T follicular helper cell (primary cell): ENCODE data around the gene MRTFA.
A peak's percentile ranks its signal among the peaks of the same experiment; 100 is the strongest.
"Not testable (repeated sequence)": the region's sequence is repeated elsewhere in the genome, so short reads cannot be mapped to it uniquely, and the experiment has no call there.

ENCODE experiments used
- DNase-seq: peaks from one replicate; pipeline ENCODE4 v3.0.0-alpha.2; 2020; ENCODE audit warnings: low read depth

The MRTFA gene

DNA sequence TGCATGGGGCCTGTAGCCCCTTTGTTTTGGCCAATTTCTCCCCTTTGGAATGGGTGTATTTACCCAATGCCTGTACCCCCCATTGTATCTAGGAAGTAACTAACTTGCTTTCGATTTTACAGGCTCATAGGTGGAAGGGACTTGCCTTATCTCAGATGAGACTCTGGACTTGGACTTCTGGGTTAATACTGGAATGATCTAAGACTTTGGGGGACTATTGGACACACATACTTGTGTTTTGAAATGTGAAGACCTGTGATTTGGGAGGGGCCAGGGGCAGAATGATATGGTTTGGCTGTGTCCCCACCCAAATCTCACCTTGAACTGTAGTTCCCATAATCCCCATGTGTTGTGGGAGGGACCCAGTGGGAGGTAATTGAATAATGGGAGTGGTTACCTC, 82.5 kb downstream of the MRTFA start:
- not testable (repeated sequence) for DNase-seq

DNA sequence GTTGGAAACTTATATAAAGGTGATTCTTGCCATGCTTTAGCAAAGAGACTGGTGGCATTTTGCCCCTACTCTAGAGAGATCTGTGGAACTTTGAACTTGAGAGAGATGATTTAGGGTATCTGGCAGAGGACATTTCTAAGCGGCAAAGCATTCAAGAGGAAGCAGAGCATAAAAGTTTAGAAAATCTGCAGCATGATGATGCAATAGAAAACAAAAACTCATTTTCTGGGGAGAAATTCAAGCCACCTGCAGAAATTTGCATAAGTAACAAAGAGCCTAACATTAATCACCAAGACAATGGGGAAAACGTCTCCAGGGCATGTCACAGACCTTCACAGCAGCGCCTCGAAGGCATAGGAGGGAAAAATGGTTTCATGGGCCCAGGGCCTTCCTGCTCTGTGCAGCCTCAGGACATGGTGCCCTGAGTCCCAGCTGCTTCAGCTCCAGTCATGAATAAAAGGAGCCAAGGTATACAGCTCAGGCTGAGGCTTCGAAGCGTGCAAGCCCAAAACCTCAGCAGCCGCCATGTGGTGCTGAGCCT, 83.4 kb downstream of the MRTFA start:
- DNase-seq: no peak

DNA sequence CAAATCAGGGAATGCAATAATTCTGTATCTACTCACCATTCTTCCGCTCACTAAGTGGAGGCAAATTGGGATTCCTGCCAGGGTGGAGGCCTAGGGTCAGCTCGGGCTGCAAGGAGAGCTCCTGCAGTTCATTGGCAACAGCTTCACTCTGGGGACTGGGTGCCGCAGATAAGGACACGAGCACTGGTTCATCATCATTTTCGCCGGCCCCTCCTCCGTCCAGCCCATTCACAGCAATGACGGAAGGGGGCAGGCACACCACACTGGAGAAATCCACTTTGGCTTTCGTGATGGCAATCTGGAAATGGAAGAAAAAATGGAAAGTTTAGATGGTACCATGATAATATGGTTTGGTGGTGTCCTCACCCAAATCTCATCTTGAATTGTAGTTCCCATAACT, 84.4 kb downstream of the MRTFA start:
- no peak for DNase-seq

DNA sequence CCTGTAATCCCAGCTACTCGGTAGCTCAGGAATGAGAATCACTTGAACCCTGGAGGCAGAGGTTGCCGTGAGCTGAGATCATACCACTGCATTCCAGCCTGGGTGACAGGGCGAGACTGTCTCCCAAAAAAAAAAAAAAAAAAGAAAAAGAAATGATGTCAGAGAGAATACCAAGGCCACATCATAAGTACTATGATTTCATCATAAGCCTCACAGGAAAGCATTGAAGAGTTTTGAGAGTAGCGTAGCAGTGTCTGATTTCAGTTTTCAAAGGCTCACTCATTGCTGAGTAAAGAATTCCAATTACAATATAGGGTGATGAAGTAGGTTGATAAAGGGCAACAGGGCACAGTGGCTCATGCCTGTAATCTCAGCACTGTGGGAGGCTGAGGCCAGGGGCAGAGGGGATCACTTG, 88.8 kb downstream of the MRTFA start:
- no peak for DNase-seq

DNA sequence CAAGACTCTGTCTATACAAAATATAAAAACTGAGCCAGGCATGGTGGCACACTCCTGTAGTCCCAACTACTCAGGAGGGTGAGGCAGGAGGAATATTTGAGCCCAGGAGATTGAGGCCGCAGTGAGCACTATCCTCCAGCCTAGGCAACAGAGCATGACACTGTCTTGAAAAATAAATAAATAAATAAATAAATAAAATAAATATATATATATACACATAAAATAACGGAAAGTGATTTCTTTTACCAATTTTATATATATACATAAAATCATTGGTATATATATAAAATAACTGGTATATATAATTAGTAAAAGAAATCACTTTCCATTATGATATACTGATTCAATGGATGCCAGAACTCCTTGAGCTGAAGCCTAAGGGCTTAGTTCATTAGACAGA, 91.8 kb downstream of the MRTFA start:
- no peak for DNase-seq

DNA sequence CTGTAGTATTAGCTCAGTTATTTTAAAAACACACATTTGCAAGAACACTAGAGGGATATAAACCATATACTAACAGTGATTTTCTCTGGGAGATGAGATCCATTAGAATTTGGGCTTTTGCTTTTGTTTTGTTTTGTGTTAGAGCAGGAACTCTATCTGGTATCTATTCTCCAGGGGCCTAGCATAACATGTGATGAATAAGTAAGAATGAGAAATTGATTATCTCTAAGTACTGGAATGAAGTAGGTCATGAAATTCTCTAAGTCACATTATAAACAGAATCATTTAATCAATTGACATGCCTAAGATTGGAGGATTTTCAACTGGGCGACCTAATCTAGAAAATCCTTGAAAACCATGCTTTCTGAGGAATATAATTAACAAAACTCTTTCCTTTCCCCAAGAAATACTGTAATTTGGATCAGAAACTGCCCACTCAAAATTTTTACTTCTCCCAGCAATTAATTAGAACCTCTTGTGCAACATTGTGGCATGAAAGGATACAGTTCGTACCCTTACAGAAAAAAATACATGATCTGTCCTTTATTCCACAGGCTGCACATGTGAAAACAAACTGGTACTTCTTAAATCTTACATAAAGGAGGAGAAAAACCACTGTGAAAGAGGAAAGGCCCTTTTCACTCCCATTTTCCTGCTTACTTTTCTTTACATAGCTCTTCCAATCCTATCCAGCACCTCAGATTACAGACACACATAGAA, 93.5 kb downstream of the MRTFA start:
- DNase-seq: no peak

DNA sequence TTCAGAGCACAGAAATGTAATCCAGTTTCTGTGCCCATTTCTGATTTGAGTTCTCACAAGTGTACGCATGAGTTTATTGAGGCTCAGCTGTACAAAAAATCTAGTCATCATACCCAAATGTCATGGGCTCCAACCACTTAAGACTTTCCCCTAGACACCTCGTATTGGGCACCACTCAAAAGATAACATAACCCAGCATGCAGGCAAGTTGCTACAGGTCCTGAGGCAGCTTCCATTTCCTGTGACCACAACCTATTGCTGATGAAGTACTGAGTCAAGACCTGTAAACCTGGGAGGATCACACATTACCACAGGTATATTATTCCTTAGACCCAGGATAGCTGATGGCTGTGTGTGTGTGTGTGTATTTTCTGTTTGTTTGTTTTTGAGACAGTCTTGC, 95.2 kb downstream of the MRTFA start:
- no peak for DNase-seq

DNA sequence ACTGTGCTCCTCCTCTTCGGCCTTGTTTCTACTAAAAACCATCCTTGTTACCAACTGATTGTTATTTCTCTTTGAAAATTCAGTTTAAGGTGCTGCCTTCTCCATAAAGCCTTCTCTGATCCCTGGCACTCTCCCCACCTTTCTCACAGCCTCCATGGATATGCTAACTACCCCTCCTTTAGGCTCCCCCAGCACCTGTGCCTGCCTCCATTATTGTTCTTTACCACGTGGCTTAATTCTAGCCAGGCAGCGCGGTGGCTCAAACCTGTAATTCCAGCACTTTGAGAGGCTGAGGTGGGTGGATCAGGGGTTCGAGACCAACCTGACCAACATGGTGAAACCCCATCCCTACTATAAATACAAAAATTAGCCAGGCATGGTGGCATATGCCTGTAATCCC, 96.3 kb downstream of the MRTFA start:
- no peak for DNase-seq

DNA sequence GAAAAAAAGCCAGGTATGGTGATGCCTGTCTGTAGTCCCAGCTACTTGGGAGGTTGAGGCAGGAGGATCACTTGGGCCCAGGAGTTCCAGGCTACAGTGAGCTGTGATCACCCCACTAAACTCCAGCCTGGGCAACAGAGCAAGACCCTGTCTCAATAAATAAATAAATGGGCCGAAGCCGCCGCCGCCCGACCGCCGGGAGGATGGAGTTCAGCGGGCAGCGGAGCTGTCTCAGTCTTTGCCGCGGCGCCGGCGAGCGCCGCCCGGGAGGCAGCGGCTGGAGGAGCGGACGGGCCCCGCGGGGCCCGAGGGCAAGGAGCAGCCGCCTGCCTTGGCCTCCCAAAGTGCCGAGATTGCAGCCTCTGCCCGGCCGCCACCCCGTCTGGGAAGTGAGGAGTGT, 100.4 kb downstream of the MRTFA start:
- DNase-seq: not testable (repeated sequence)

DNA sequence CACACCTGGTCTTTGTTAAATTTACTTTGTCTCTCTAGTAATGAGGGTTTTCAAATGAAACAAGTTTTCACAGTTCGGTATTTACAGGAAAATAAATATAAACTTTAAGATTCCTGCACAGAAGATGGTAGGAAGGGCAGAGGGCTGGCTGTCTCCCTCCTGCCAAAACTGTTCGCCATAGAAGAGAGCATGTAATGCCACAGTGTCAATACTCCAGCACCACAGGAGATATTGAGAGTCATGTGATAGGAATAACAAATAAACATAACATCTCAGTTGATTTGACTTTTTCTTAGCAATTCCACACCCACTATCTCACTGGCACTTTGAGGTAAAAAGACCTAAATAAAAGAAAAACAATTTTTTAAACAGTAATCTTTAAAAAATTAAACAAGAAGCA, 100.9 kb downstream of the MRTFA start:
- DNase-seq: no peak

DNA sequence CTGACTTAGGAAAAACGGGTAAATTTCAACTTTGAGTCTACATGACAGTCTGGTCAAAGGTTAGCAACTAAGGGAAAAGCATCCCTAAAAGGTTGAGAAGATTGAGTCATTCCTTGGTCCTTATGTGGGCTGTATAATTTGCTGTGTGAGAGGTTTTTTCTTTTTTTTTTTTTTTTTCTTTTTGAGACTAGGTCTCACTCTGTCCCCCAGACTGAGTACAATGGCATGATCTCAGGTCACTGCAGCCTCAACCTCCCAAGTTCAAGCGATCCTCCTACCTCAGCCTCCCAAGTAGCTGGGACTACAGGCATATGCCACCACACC, 101.4 kb downstream of the MRTFA start:
- DNase-seq: no peak

DNA sequence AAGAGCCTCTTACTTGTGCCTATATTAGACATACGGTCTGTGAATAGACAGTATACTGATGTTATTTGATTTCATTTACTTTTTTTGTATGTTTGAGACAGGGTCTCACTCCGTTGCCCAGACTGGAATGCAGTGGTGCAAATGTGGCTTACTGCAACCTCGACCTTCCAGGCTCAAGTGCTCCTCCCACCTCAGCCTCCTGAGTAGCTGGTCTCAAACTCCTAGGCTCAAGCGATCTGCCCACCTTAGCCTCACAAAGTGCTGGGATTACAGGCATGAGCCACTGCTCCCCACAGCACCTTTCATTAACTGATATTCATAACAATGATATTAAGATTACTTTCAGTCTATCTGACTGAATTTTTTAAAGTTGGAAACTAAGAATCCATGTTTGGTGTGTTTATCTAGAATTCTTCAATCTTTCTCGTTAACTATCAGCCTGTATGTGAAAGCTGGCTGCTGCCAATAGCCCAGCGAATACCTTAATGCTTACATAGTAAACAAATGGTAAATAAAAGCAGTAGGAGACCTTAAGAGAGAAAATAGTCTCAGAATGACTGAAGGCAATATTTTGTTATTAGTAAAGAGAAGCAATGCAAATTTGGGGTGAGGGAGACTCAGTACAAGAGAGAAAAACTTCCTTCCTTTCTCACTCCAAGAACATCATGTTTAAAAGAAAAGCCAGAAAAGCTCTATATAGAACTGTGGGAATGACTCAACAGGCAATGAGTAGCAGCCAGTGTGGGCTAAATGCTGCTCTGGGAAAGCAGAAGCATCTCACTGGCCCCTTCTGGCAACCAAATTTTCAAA, 101.9 kb downstream of the MRTFA start:
- DNase-seq: no peak

DNA sequence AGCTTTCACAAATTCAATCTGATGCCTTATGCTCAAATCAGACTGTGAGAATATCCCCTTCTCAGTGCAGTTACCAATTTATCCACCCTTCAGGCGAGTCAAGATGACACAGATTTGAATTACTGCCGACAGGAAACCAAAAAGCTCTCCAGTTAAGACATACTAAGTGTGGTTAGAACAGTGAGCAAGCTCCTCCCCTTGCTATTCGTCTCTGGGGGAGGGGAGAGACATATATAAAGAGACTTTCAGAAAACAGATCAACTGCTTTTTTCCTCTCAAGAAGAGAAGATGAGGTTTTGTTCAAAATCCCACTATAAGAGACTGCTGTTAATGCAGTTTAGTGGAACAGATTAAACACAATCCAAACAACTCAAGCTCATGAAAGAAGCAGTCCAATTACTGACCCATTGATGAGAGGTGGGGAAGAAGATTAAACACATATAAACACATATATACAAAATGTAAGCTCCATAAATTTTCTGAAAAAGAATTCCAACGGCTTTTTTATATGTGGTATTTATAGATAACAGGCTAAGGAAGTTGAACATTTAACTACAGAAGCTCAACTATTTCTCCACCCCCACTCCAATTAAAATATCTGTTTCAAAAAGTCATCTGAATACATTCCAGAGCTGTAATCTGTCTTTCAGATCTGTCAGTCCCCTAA, 102.7 kb downstream of the MRTFA start:
- peak; percentile 38 for DNase-seq

DNA sequence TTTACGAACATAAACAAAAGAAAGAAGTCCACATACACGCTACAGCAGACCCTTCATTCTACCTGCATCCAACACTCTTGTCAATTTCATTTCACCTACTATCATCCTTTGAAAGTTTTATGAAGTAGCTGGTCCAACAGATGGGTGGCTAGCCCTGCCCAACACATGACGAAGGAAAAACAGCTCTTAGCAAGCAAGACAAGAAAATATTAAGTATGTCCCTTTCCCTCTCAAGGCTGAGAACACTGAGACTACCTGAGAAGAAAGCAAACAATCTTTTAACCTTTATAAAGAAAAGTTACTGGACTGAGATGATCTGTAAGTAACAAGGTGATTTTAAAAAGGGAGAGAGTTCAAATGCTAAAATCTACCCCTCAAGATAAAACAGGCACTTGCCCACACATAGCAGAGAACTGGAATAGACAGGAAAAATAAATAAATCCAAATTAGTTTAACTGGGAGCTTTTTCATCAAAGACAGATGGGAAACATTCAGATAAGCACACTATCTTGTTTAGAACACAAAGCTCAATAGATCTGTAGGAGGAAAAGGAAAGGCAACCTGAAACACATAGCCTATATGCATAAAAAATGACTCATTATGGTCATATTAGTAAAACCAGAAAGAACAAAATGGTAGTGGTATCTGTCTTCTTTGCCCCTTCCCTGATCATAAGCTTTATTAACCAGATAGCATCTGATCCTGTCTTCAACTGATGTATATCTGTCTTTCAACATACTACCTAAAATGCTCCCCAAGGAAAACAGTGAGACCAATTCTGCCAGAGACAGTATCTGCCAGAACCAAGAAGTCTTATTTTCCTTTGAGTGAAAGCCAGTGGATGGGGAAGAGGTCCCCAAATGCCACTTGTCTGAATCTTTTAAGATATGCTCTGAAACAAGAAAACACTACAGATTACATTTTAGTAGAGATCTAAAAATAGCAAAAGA, 104.3 kb downstream of the MRTFA start:
- no peak for DNase-seq

DNA sequence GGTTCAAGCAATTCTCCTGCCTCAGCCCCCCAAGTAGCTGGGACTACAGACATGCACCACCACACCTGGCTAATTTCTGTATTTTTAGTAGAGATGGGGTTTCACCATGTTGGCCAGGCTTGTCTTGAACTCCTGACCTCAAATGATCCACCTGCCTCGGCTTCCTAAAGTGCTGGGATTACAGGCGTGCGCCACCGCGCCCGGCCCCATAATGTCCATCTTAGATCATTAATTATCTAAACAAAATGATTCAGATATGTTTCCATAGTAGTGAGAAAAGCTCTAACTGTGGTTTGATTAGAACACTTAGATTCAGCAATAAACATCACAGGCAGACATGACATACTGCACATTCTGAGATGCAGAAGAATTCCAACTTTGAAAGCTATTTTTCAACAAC, 106.1 kb downstream of the MRTFA start:
- not testable (repeated sequence) for DNase-seq

DNA sequence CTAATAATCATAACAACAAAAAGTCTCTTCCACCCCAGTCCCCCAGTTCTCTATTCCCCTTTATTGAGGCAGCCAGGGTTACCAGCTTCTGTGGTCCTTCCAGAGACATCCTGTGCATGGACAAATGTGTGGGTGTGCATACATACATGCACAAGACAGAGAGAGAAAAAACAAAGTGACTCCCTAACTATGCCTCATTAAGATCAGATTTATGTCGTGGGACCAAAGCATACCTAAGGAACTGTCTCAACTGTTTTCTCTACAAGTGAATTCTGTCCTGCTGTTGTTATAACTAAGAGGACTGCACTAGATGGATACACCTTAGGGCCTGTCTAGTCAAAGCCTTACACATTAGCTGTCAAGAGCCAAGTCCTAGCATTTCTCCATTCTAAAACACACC, 106.7 kb downstream of the MRTFA start:
- no peak for DNase-seq

DNA sequence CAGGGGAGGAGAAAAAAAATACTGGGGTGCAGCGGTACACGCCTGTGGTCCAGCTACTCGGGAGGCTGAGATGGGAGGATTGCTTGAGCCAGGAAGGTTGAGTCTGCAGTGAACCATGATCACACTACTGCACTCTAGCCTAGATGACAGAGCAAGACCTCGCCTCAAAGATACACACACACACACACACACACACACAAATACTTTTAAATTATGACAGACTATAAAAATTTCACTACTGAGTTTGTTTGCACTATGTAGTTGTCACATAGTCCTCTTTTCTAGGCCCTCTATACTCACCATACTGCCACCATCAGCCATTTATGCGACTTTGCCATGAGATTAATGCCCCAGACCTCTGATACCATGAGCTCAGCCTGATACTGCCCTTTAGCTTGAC, 109.6 kb downstream of the MRTFA start:
- DNase-seq: no peak

DNA sequence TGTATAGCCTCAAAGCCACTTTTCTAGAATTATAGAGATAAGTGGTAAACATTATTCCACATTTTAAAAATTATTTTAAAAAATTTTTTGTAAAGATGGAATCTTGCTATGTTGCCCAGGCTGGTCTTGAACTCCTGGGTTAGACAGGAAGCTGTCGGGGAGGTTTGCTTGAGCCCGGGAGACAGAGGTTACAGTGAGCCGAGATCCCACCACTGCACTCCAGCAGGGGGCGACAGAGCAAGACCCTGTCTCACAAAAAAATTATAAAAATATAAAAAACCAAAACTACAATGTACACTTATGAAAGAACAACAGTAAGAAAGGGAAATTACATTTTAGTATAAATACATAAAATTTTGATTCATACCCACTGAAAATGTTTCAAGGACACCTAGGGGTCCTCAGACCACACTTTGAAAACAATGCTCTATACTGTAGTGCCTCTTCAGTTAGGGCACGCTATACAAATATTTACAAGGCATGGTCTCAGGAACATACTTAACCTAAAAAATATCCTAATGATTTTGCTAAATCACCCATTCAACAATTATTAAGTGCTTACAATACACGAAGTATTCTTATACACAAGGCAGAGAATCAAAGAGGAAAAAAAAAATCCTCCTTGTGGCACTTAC, 111.2 kb downstream of the MRTFA start:
- peak; percentile 59 for DNase-seq

DNA sequence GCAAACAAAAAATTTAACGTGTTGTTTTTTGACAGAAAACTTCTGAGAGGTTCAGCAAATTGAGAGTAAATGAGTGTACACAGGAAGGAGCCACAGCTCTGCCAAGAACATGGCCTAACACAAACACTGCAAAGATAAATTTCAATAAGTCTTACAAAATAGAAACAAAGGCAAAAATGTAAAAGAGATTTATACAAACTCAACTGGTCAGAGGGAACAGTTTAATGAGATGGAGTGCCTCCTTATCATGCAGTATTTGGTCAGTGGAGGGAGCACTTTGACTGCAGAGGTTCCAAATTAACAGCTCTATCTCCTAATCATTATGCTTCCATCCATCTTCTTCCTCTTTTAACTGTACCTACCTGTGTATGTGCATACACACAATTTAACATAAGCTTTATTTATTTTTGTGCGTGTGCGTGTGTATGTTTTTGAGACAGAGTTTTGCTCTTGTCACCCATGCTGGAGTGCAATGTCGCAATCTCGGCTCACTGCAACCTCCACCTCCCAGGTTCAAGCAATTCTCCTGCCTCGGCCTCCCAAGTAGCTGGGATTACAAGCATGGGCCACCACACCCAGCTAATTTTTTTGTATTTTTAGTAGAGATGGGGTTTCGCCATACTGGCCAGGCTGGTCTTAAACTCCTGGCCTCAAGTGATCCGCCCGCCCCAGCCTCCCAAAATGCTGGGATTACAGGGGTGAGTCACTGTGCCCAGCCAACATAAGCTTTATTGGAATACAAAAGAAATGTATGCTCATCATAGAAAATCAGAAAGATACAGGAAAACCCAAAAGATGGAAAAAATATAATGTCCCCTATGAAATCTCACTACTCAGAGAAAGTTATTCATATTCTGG, 111.9 kb downstream of the MRTFA start:
- no peak for DNase-seq

DNA sequence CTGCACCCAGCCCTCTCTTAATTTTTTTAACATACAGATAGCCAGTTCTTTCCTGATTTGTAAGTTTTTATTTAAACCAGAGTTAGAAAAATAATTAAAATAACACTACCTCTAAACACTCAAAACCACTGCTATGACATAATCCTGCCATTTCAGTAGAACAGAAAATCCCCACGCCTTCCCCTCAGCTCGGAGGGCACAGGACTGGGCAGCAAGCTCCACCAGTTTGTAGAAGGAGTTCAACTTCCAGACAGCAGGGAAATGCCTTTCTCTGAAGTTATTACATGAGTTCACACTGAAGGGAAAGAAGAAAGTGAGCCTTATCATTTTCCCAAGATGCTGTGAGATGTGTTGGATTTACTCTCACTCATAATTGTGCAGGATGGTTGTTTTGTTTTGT, 114.4 kb downstream of the MRTFA start:
- DNase-seq: no peak
